GM23338 (cell line): ENCODE measurements around the gene CACNA2D3.

Experiments
- CREB1 ChIP-seq: fragments of 250-450 bp; sonication (Bioruptor Pico); IDR thresholded peaks from 2 replicates; pipeline ENCODE4 v1.5.0; 2020; ENCODE audit warnings: low read depth, mild to moderate bottlenecking, moderate library complexity
- EZH2 ChIP-seq: fragments of 200-600 bp; sonication (generic); IDR thresholded peaks from one replicate; pipeline ENCODE4 v1.8.0; 2017; ENCODE audit warnings: antibody characterized with exemption, mild to moderate bottlenecking, low read depth; ENCODE audit not compliant: unreplicated experiment
- EZH2phosphoT487 ChIP-seq: fragments of 200-600 bp; sonication (generic); IDR thresholded peaks from one replicate; pipeline ENCODE4 v1.8.1; 2018; ENCODE audit warnings: antibody characterized with exemption; ENCODE audit not compliant: unreplicated experiment
- JUNB ChIP-seq: IDR thresholded peaks from one replicate; pipeline ENCODE4 v1.6.1; 2016; ENCODE audit warnings: antibody characterized with exemption; ENCODE audit not compliant: unreplicated experiment
- NANOG ChIP-seq: IDR thresholded peaks from 2 replicates; pipeline ENCODE4 v1.6.1; 2016; ENCODE audit warnings: antibody characterized with exemption, borderline replicate concordance
- POLR2AphosphoS5 ChIP-seq: IDR thresholded peaks from 2 replicates; pipeline ENCODE4 v1.6.1; 2016; ENCODE audit warnings: antibody characterized with exemption, low read depth
- STAT1 ChIP-seq: IDR thresholded peaks from one replicate; pipeline ENCODE4 v1.6.1; 2016; ENCODE audit warnings: antibody characterized with exemption; ENCODE audit not compliant: unreplicated experiment
- ZNF331 ChIP-seq: fragments of 250-450 bp; sonication (Bioruptor Pico); IDR thresholded peaks from 2 replicates; pipeline ENCODE4 v1.5.0; 2020; ENCODE audit warnings: low read depth, mild to moderate bottlenecking, moderate library complexity
- TF ChIP-seq, protein P1 (sequence below), 2 experiments: fragments of 200-600 bp in 1 of 2; sonication (generic) in 1 of 2; conservative IDR thresholded peaks; 2 replicates each; pipeline versions ENCODE4 v1.5.1 to v1.6.1; 2016 to 2017; ENCODE audit warnings: antibody characterized with exemption in 2 of 2, low read depth in 2 of 2, mild to moderate bottlenecking in 2 of 2, moderate library complexity in 1 of 2
- TF ChIP-seq, protein P2 (sequence below): IDR thresholded peaks from one replicate; pipeline ENCODE4 v1.6.1; 2018; ENCODE audit warnings: antibody characterized with exemption; ENCODE audit not compliant: unreplicated experiment

DNA sequence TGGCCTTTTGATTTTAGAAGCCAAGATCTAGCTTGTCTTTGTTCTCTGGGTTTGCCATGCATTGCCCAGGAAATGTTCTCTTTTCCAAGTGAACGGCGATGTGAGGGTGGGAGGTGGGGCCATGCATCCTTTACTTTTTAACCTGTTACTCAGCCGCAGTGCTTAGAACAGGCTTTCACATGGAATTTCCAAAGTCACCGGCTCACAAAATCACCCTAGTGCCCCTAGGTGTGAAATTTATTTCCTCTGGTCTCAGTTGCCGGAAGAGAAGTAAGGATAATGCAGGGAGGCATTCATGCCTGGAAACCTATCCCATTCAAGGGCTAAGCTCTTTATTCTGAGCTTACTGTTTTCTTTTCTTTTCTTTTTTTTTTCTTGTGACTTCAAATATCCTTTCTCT, 93.2 kb downstream of the CACNA2D3 start:
- TF ChIP-seq, protein P1, sequence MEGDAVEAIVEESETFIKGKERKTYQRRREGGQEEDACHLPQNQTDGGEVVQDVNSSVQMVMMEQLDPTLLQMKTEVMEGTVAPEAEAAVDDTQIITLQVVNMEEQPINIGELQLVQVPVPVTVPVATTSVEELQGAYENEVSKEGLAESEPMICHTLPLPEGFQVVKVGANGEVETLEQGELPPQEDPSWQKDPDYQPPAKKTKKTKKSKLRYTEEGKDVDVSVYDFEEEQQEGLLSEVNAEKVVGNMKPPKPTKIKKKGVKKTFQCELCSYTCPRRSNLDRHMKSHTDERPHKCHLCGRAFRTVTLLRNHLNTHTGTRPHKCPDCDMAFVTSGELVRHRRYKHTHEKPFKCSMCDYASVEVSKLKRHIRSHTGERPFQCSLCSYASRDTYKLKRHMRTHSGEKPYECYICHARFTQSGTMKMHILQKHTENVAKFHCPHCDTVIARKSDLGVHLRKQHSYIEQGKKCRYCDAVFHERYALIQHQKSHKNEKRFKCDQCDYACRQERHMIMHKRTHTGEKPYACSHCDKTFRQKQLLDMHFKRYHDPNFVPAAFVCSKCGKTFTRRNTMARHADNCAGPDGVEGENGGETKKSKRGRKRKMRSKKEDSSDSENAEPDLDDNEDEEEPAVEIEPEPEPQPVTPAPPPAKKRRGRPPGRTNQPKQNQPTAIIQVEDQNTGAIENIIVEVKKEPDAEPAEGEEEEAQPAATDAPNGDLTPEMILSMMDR (conservative IDR thresholded peaks at IDR 0.05; ENCODE audit: low read depth in 2 of 2): no peak
- TF ChIP-seq POLR2AphosphoS5 (no peak), EZH2phosphoT487 (no peak), EZH2 (no peak), JUNB (no peak), STAT1 (no peak), NANOG (no peak), CREB1 (CRISPR knock-in tag) (no peak), ZNF331 (CRISPR knock-in tag) (no peak)
- TF ChIP-seq, protein P2, sequence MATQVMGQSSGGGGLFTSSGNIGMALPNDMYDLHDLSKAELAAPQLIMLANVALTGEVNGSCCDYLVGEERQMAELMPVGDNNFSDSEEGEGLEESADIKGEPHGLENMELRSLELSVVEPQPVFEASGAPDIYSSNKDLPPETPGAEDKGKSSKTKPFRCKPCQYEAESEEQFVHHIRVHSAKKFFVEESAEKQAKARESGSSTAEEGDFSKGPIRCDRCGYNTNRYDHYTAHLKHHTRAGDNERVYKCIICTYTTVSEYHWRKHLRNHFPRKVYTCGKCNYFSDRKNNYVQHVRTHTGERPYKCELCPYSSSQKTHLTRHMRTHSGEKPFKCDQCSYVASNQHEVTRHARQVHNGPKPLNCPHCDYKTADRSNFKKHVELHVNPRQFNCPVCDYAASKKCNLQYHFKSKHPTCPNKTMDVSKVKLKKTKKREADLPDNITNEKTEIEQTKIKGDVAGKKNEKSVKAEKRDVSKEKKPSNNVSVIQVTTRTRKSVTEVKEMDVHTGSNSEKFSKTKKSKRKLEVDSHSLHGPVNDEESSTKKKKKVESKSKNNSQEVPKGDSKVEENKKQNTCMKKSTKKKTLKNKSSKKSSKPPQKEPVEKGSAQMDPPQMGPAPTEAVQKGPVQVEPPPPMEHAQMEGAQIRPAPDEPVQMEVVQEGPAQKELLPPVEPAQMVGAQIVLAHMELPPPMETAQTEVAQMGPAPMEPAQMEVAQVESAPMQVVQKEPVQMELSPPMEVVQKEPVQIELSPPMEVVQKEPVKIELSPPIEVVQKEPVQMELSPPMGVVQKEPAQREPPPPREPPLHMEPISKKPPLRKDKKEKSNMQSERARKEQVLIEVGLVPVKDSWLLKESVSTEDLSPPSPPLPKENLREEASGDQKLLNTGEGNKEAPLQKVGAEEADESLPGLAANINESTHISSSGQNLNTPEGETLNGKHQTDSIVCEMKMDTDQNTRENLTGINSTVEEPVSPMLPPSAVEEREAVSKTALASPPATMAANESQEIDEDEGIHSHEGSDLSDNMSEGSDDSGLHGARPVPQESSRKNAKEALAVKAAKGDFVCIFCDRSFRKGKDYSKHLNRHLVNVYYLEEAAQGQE: no peak
